ENCODE data around the gene CDNF.

- TF ChIP-seq CTCF (IDR thresholded peaks at IDR 0.05) (no peak), REST (IDR thresholded peaks at IDR 0.05; ENCODE audit: insufficient read depth in 1 of 2, low read depth in 2 of 2, low read length in 1 of 2) (no peak), POLR2AphosphoS5 (IDR thresholded peaks at IDR 0.05; ENCODE audit: low read depth, low read length) (no peak), TCF7L2 (IDR thresholded peaks at IDR 0.05; ENCODE audit: low read depth, low read length) (no peak), SIN3A (IDR thresholded peaks at IDR 0.05; ENCODE audit: borderline replicate concordance, insufficient read depth, low read depth, low read length) (no peak)
These were observed 5.6 kb upstream of the CDNF start for GRCh38 chr10:14843327-14843988.
